K562 (cell line): ENCODE measurements around the gene USP2. TPM values are rescaled to one million over a fixed set of nuclear protein-coding genes. Genes with fewer than 3 reads are reported as not detected.

Experiments
- CHD7 ChIP-seq: fragments of 200-600 bp; sonication (generic); IDR thresholded peaks from one replicate; pipeline ENCODE4 v1.6.1; 2012; ENCODE audit warnings: mild to moderate bottlenecking, low read depth, low read length, inconsistent platforms
- E2F6 ChIP-seq, 2 experiments: IDR thresholded peaks; 2 replicates each; pipeline ENCODE4 v1.6.1; 2011; ENCODE audit warnings: borderline replicate concordance in 1 of 2, control low read depth in 1 of 2, low read depth in 1 of 2, low read length in 1 of 2, mild to moderate bottlenecking in 1 of 2, mixed read lengths in 1 of 2, moderate library complexity in 1 of 2; ENCODE audit not compliant: insufficient read depth in 1 of 2, insufficient read length in 1 of 2, poor library complexity in 1 of 2, severe bottlenecking in 1 of 2; ENCODE audit errors: extremely low read depth in 1 of 2
- FOXP1 ChIP-seq: sonication (generic); formaldehyde crosslinking; IDR thresholded peaks from 2 replicates; pipeline ENCODE4 v1.8.0; 2022; ENCODE audit warnings: mild to moderate bottlenecking, missing genetic modification reagents
- HMBOX1 ChIP-seq: sonication (generic); IDR thresholded peaks from 2 replicates; pipeline ENCODE4 v1.6.1; 2016
- MCM7 ChIP-seq, 2 experiments: fragments of 450-650 bp; IDR thresholded peaks; 2 replicates each; pipeline ENCODE4 v1.6.1; 2016 to 2018
- TAL1 ChIP-seq: fragments of 450-650 bp; IDR thresholded peaks from 2 replicates; pipeline ENCODE4 v1.6.1; 2016; ENCODE audit warnings: mild to moderate bottlenecking
- TCF7L2 ChIP-seq: fragments of 150-350 bp; IDR thresholded peaks from 2 replicates; pipeline ENCODE4 v1.6.1; 2016; ENCODE audit warnings: low read depth, mild to moderate bottlenecking, low read length, moderate library complexity
- ZNF121 ChIP-seq: sonication (generic); formaldehyde crosslinking; conservative IDR thresholded peaks from 2 replicates; pipeline ENCODE4 v1.8.0; 2022; ENCODE audit warnings: missing genetic modification reagents
- ZNF224 ChIP-seq: sonication (generic); formaldehyde crosslinking; IDR thresholded peaks from 2 replicates; pipeline ENCODE4 v1.8.0; 2022; ENCODE audit warnings: mild to moderate bottlenecking, missing genetic modification reagents
- ZNF507 ChIP-seq: conservative IDR thresholded peaks from 2 replicates; pipeline ENCODE4 v1.6.1; 2017; ENCODE audit warnings: missing genetic modification characterization, missing compliant biosample characterization
- polyA plus RNA-seq, 8 experiments: library from polyadenylated mRNA; depleted of rRNA in 4 of 8; stranded (reverse) in 5 of 8; unstranded in 3 of 8; fragments of >200 nt; fragmentation: Nextera tagmentation in 2 of 8; fragmentation: Illumina TruSeq in 1 of 8; extraction: Ambion mirVana in 2 of 8; extraction: Trizol in 1 of 8; gene quantifications; 2 replicates each; pipeline versions ENCODE4 v1.2.1 to v1.2.3, GENCODE V29; 2011 to 2014; ENCODE audit warnings: inconsistent platforms in 1 of 8, missing spikeins in 1 of 8
- total RNA-seq, 7 experiments: library from RNA; depleted of rRNA in 6 of 7; stranded (reverse); fragments of >200 nt in 6 of 7; fragmentation: Illumina TruSeq in 2 of 7; extraction: Trizol in 2 of 7; gene quantifications; 2 replicates each; pipeline versions ENCODE4 v1.2.1 to v1.2.3, GENCODE V29; 2011 to 2021; ENCODE audit warnings: low replicate concordance in 1 of 7

The USP2 gene
- total and polyA plus RNA-seq, 9 of the 15 experiments (the other 6 are each of a cell fraction or from before 2014, with no cell fraction given): 2.8 to 16.9 (median 3.9) TPM

GRCh38 chr11:119319700-119320239 is 61.7 kb downstream of the USP2 start (continued):
- TF ChIP-seq CHD7 (no peak), ZNF224 (CRISPR knock-in tag) (no peak), ZNF507 (tag) (no peak), HMBOX1 (no peak; the same call in 1 of the 2 replicates), TAL1 (peak; percentile 66; the same call in 1 of the 2 replicates), ZNF121 (CRISPR knock-in tag) (no peak), TCF7L2 (no peak), MCM7 (IDR thresholded peaks at IDR 0.05) (no peak), E2F6 (IDR thresholded peaks at IDR 0.05; ENCODE audit: borderline replicate concordance in 1 of 2, extremely low read depth in 1 of 2, insufficient read depth in 1 of 2, insufficient read length in 1 of 2, low read depth in 1 of 2, low read length in 1 of 2, poor library complexity in 1 of 2, severe bottlenecking in 1 of 2) (peak; percentile 44 to 69), FOXP1 (no peak)
